H1 (cell line): Measurements from ENCODE around the gene IGF1. TPM values are rescaled to one million over a fixed set of nuclear protein-coding genes. Genes with fewer than 3 reads are reported as not detected.

Source experiments
- CTCF ChIA-PET: fragments of 300-600 bp; sonication (Branson Sonifier 250); formaldehyde crosslinking; loops from one replicate; lab custom pipeline; 2021; ENCODE audit not compliant: partially characterized antibody; lab: Charles Lee
- POLR2A ChIA-PET: fragments of 300-600 bp; sonication (Branson Sonifier 250); formaldehyde crosslinking; loops from one replicate; lab custom pipeline; 2021; ENCODE audit warnings: inconsistent platforms; ENCODE audit not compliant: partially characterized antibody; lab: Charles Lee
- DNase-seq, 2 experiments: peaks; one replicate each; pipeline versions ENCODE4 v3.0.0 to v3.0.0-alpha.2; 2010 to 2022; ENCODE audit warnings: low spot score in 2 of 2, low read depth in 1 of 2, mixed read lengths in 1 of 2
- FAIRE-seq: peaks from 2 replicates; lab custom pipeline; 2011; peaks lifted over from hg19 to GRCh38; lab: Jason Lieb, UNC
- H2AFZ ChIP-seq: 2 replicates; pipeline ENCODE4 v1.8.1; 2012; ENCODE audit warnings: low read length, inconsistent platforms
- H2AK5ac ChIP-seq: 2 replicates; pipeline ENCODE4 v1.6.1; 2013; ENCODE audit warnings: low read depth, low read length
- H2BK120ac ChIP-seq: replicated peaks from 2 replicates; pipeline ENCODE3; 2013; ENCODE audit warnings: low read depth, low read length, inconsistent platforms
- H2BK12ac ChIP-seq: 2 replicates; pipeline ENCODE4 v1.6.1; 2013; ENCODE audit warnings: low read depth, low read length
- H2BK15ac ChIP-seq: 2 replicates; pipeline ENCODE4 v1.6.1; 2013; ENCODE audit warnings: low read length
- H2BK20ac ChIP-seq: 2 replicates; pipeline ENCODE4 v1.6.1; 2013; ENCODE audit warnings: low read length
- H2BK5ac ChIP-seq: 2 replicates; pipeline ENCODE4 v1.6.1; 2013; ENCODE audit warnings: low read depth, low read length
- H3K14ac ChIP-seq: 2 replicates; pipeline ENCODE4 v1.6.1; 2013; ENCODE audit warnings: inconsistent platforms; ENCODE audit not compliant: insufficient read length
- H3K18ac ChIP-seq: 2 replicates; pipeline ENCODE4 v1.6.1; 2013; ENCODE audit warnings: low read length; ENCODE audit errors: extremely low read depth
- H3K23ac ChIP-seq: 2 replicates; pipeline ENCODE4 v1.6.1; 2013; ENCODE audit warnings: inconsistent platforms; ENCODE audit not compliant: insufficient read length
- H3K23me2 ChIP-seq: 2 replicates; pipeline ENCODE4 v1.6.1; 2013; ENCODE audit warnings: low read depth, low read length
- H3K27ac ChIP-seq: 2 replicates; pipeline ENCODE4 v1.6.1; 2011; ENCODE audit warnings: low read depth, low read length, inconsistent platforms
- H3K27me3 ChIP-seq, 4 experiments: replicated peaks in 1 of 4; 1 replicate in 1 of 4; 2 replicates in 3 of 4; pipeline versions ENCODE4 v1.6.1 to v1.8.1; 2011 to 2013; ENCODE audit warnings: low read length in 3 of 4, mild to moderate bottlenecking in 3 of 4, inconsistent platforms in 2 of 4, mixed read lengths in 2 of 4, moderate library complexity in 1 of 4; ENCODE audit not compliant: control insufficient read depth in 3 of 4, insufficient read depth in 3 of 4; ENCODE audit errors: extremely low read depth in 1 of 4
- H3K36me3 ChIP-seq, 4 experiments: 2 replicates each; pipeline versions ENCODE4 v1.6.1 to v1.8.1; 2011 to 2013; ENCODE audit warnings: mild to moderate bottlenecking in 4 of 4, low read length in 3 of 4, moderate library complexity in 2 of 4, control low read depth in 1 of 4, inconsistent platforms in 1 of 4; ENCODE audit not compliant: insufficient read depth in 4 of 4, control insufficient read depth in 2 of 4
- H3K4ac ChIP-seq: replicated peaks from 2 replicates; pipeline ENCODE3; 2013; ENCODE audit warnings: low read length, low read depth, mixed read lengths, inconsistent platforms; ENCODE audit not compliant: insufficient read length
- H3K4me1 ChIP-seq, 4 experiments: replicated peaks in 1 of 4; 1 replicate in 1 of 4; 2 replicates in 3 of 4; pipeline versions ENCODE4 v1.6.1 to v1.8.1; 2011 to 2013; ENCODE audit warnings: low read length in 3 of 4, inconsistent platforms in 2 of 4, mixed read lengths in 1 of 4; ENCODE audit not compliant: insufficient read depth in 4 of 4, control insufficient read depth in 3 of 4
- H3K4me2 ChIP-seq, 2 experiments: 2 replicates each; pipeline versions ENCODE4 v1.6.1 to v1.8.1; 2011 to 2013; ENCODE audit warnings: low read depth in 2 of 2, low read length in 2 of 2, control low read depth in 1 of 2, inconsistent platforms in 1 of 2, mild to moderate bottlenecking in 1 of 2; ENCODE audit not compliant: insufficient read depth in 1 of 2
- H3K4me3 ChIP-seq, 4 experiments: fragments of 200-600, 300-600 bp in 1 of 4; sonication (generic), shearing (Covaris generic), sonication (Bioruptor Twin) in 1 of 4; 2 replicates each; pipeline versions ENCODE4 v1.5.1 to v1.8.1; 2011 to 2016; ENCODE audit warnings: low read length in 4 of 4, low read depth in 3 of 4, control low read depth in 2 of 4, inconsistent platforms in 2 of 4, mild to moderate bottlenecking in 2 of 4, mixed read lengths in 1 of 4, moderate library complexity in 1 of 4; ENCODE audit not compliant: insufficient read depth in 2 of 4; ENCODE audit errors: extremely low read depth in 1 of 4
- H3K56ac ChIP-seq: replicated peaks from 2 replicates; pipeline ENCODE3; 2013; ENCODE audit warnings: low read depth, mild to moderate bottlenecking, mixed read lengths, low read length, inconsistent platforms; ENCODE audit not compliant: insufficient read length
- H3K79me1 ChIP-seq: 2 replicates; pipeline ENCODE4 v1.6.1; 2013; ENCODE audit warnings: low read depth, low read length, control low read depth
- H3K79me2 ChIP-seq, 2 experiments: 2 replicates each; pipeline versions ENCODE4 v1.6.1 to v1.8.1; 2012 to 2013; ENCODE audit warnings: low read length in 2 of 2, mild to moderate bottlenecking in 2 of 2, inconsistent platforms in 1 of 2; ENCODE audit not compliant: insufficient read depth in 2 of 2, control insufficient read depth in 1 of 2
- H3K9ac ChIP-seq, 4 experiments: replicated peaks in 1 of 4; 1 replicate in 1 of 4; 2 replicates in 3 of 4; pipeline versions ENCODE4 v1.6.1 to v1.8.1; 2011 to 2013; ENCODE audit warnings: low read depth in 3 of 4, low read length in 3 of 4, control low read depth in 2 of 4, mild to moderate bottlenecking in 2 of 4, moderate library complexity in 2 of 4, inconsistent platforms in 1 of 4; ENCODE audit errors: extremely low read depth in 1 of 4
- H3K9me3 ChIP-seq, 2 experiments: 2 replicates each; pipeline versions ENCODE4 v1.6.1 to v1.8.1; 2012 to 2013; ENCODE audit warnings: mild to moderate bottlenecking in 2 of 2, moderate library complexity in 2 of 2, control low read depth in 1 of 2, inconsistent platforms in 1 of 2, low read depth in 1 of 2, low read length in 1 of 2, mixed read lengths in 1 of 2; ENCODE audit not compliant: insufficient read depth in 2 of 2
- H4K20me1 ChIP-seq, 2 experiments: replicated peaks in 1 of 2; 2 replicates each; pipeline versions ENCODE3 to v1.8.1; 2011 to 2013; ENCODE audit warnings: inconsistent platforms in 2 of 2, low read length in 2 of 2, mild to moderate bottlenecking in 1 of 2; ENCODE audit not compliant: insufficient read depth in 2 of 2, control insufficient read depth in 1 of 2
- H4K5ac ChIP-seq: 2 replicates; pipeline ENCODE4 v1.6.1; 2013; ENCODE audit warnings: low read length, low read depth, mixed read lengths, inconsistent platforms; ENCODE audit not compliant: insufficient read length
- H4K8ac ChIP-seq: 2 replicates; pipeline ENCODE4 v1.8.0; 2013; ENCODE audit warnings: mild to moderate bottlenecking, moderate library complexity, low read length, inconsistent platforms; ENCODE audit not compliant: insufficient read depth; ENCODE audit errors: extremely low read depth
- H4K91ac ChIP-seq: replicated peaks from 2 replicates; pipeline ENCODE3; 2013; ENCODE audit warnings: low read length, mixed read lengths, inconsistent platforms; ENCODE audit not compliant: insufficient read length
- WGBS, 2 experiments: shearing (Covaris generic) in 1 of 2; methylation state at CpG; one replicate each; pipeline versions ENCODE4 v1.1.6 to v1.1.7; 2013 to 2015; ENCODE audit warnings: low lambda C conversion rate in 2 of 2, mixed read lengths in 2 of 2, inconsistent platforms in 1 of 2, low coverage in 1 of 2, missing lambda C conversion rate in 1 of 2; ENCODE audit not compliant: insufficient replicate concordance in 2 of 2, insufficient coverage in 1 of 2, insufficient read length in 1 of 2; ENCODE audit errors: extremely low coverage in 1 of 2, missing lambda C conversion rate in 1 of 2; 5-methylcytosine and 5-hydroxymethylcytosine counted together
- polyA plus RNA-seq, 7 experiments: library from polyadenylated mRNA; depleted of rRNA in 3 of 7; stranded (reverse) in 5 of 7; unstranded in 2 of 7; fragments of >200 nt in 5 of 7; fragments of 200-250 nt in 2 of 7; gene quantifications; 1 replicate in 5 of 7; 2 replicates in 1 of 7; 4 replicates in 1 of 7; pipeline versions ENCODE4 v1.2.1 to v1.2.3, GENCODE V29; 2011 to 2013; ENCODE audit warnings: missing spikeins in 2 of 7, mixed read lengths in 2 of 7
- total RNA-seq: library from RNA; stranded (reverse); fragmentation: NEBNext Ultra II Directional; extraction: Animal tissue kit (Norgen Biotek cat#: 25700); gene quantifications from 2 replicates; pipeline ENCODE4 v1.2.1, GENCODE V29; 2021

The IGF1 gene
- total and polyA plus RNA-seq, 2 of the 8 experiments (the other 6 are each of a cell fraction or from before 2014, with no cell fraction given), result not detected

GRCh38 chr12:102399653-102400052, 80.7 kb downstream of the IGF1 start:
- Histone ChIP-seq H3K4me2 (no peak overlapping the region), H3K79me1 (no peaks in the 10 kb centered on the region), H3K4ac (no peak overlapping the region), H3K27ac (no peak overlapping the region), H3K36me3 (no peaks in the 10 kb centered on the region), H3K4me3 (no peak overlapping the region), H3K23me2 (no peaks in the 10 kb centered on the region; the same call in 1 of the 2 replicates), H2BK12ac (no peak overlapping the region), H2BK5ac (no peak overlapping the region), H3K23ac (no peak overlapping the region), H2BK120ac (no peak overlapping the region), H2AFZ (no peak overlapping the region), H2AK5ac (no peak overlapping the region), H3K18ac (no peak overlapping the region), H3K4me1 (no peaks in the 10 kb centered on the region), H3K27me3 (no peaks in the 10 kb centered on the region), H3K9me3 (no peaks in the 10 kb centered on the region), H2BK20ac (no peak overlapping the region), H2BK15ac (no peak overlapping the region), H3K9ac (no peak overlapping the region), H4K5ac (no peak overlapping the region), H3K14ac (no peak overlapping the region), H3K79me2 (no peaks in the 10 kb centered on the region), H4K91ac (no peak overlapping the region), H3K56ac (no peak overlapping the region), H4K20me1 (no peaks in the 10 kb centered on the region), H4K8ac (no peak overlapping the region)
- FAIRE-seq (no peak), DNase-seq (no peak)
- 57% methylated on average over 1 of the region's 1 CpG; no CpG with 5 or more reads in 1 of the 2 experiments for WGBS, 2 experiments
- CTCF ChIA-PET, result interaction anchor here (0.6 kb wide), 1 partner anchor 102 kb away, joined by 3 read pairs; no protein-coding TSS in a partner anchor
- POLR2A ChIA-PET, result interaction anchor here (1.2 kb wide), 1 partner anchor 22 kb away, joined by 4 read pairs; no protein-coding TSS in a partner anchor
